Body of pancreas (tissue), 4 donors: ENCODE measurements around the gene MYCN. TPM values are rescaled to one million over a fixed set of nuclear protein-coding genes. Genes with fewer than 3 reads are reported as not detected.

Experiments
- ATAC-seq: fragments of 150-250 bp; one replicate; pipeline ENCODE4 v1.9.1; 2016
- DNase-seq, 4 donors: peaks; one replicate each; pipeline ENCODE4 v3.0.0-alpha.2; 2019
- H3K27ac ChIP-seq, 4 donors: fragments of 200-600 bp; sonication (generic); 1 replicate in 3 of 4; 2 replicates in 1 of 4; pipeline versions ENCODE4 v1.5.1 to v1.6.1; 2016 to 2019; ENCODE audit warnings: mild to moderate bottlenecking in 1 of 4, mixed read lengths in 1 of 4, moderate library complexity in 1 of 4
- H3K27me3 ChIP-seq, 2 donors: fragments of 200-600 bp; sonication (generic); one replicate each; pipeline ENCODE4 v1.6.0; 2016; ENCODE audit warnings: mild to moderate bottlenecking in 1 of 2
- H3K36me3 ChIP-seq, 2 donors: fragments of 200-600 bp; sonication (generic); replicated peaks in 1 of 2; 2 replicates each; pipeline ENCODE4 v1.5.1; 2016; ENCODE audit warnings: low read depth in 2 of 2; ENCODE audit not compliant: insufficient read depth in 1 of 2
- H3K4me1 ChIP-seq: fragments of 200-600 bp; sonication (generic); one replicate; pipeline ENCODE4 v1.6.0; 2016
- H3K4me3 ChIP-seq, 2 donors: fragments of 200-600 bp; sonication (generic); 1 replicate in 1 of 2; 2 replicates in 1 of 2; pipeline ENCODE4 v1.5.1; 2016 to 2019
- H3K9me3 ChIP-seq, 3 donors: fragments of 200-600 bp; sonication (generic); 1 replicate in 2 of 3; 2 replicates in 1 of 3; pipeline ENCODE4 v1.5.1; 2016
- POLR2A ChIP-seq, 3 donors: fragments of 450-650 bp; IDR thresholded peaks; one replicate each; pipeline ENCODE4 v1.6.1; 2016; ENCODE audit warnings: antibody characterized with exemption in 3 of 3, mild to moderate bottlenecking in 2 of 3
- WGBS, 2 donors: methylation state at CpG; one replicate each; pipeline ENCODE4 v1.1.5; 2017; 5-methylcytosine and 5-hydroxymethylcytosine counted together
- intact Hi-C: fragments of 100-400 bp; cut with DNase I; formaldehyde crosslinking; loops from one replicate; pipeline ENCODE4 v1.15.1; 2023
- total RNA-seq, 2 donors: library from RNA; depleted of rRNA; stranded (reverse); fragments of >200 nt; gene quantifications; one replicate each; pipeline ENCODE4 v1.1.0, GENCODE V29; 2016
- TF ChIP-seq, protein P1 (sequence below), 7 experiments: fragments of 450-650 bp in 4 of 7; fragments of 200-600 bp in 3 of 7; sonication (generic) in 3 of 7; IDR thresholded peaks; one replicate each; pipeline ENCODE4 v1.5.1; 2016 to 2019; ENCODE audit warnings: antibody characterized with exemption in 7 of 7

The MYCN gene
- total RNA-seq, 2 donors from 2014 or later, result not detected

DNA sequence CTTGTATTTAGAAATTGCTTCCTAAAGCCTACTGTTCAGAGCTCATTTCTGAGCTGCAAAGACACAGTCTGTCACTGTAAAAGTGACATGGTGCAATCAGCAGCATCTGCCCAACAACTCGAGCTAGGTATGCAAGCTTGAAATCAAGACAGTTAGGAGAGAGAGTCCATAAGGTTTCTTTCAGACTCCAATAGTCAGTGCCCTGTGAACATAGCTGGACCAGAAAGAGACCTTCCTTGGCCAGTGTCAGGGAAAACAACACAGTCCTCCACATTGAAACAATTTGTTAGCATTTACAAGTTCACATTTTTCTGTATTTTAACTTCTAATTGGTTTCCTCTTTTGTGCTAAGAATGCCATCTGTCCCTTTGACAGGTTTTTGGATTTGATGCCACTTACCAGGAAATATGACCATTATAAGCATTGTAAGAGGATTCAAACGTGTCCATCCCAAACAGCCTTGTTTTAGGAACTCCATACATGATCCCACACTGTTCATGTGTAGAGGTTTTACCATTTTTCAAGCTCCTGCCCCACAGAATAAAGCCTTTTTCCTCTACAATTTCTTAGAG is 8.9 kb upstream of the MYCN start:
- Histone ChIP-seq H3K36me3 (no peaks in the 10 kb centered on the region), H3K9me3 (no peaks in the 10 kb centered on the region), H3K4me1 (no peaks in the 10 kb centered on the region), H3K27ac (no peak overlapping the region), H3K27me3 (no peaks in the 10 kb centered on the region), H3K4me3 (no peak overlapping the region)
- TF ChIP-seq POLR2A (IDR thresholded peaks at IDR 0.05), result no peak
- TF ChIP-seq, protein P1, sequence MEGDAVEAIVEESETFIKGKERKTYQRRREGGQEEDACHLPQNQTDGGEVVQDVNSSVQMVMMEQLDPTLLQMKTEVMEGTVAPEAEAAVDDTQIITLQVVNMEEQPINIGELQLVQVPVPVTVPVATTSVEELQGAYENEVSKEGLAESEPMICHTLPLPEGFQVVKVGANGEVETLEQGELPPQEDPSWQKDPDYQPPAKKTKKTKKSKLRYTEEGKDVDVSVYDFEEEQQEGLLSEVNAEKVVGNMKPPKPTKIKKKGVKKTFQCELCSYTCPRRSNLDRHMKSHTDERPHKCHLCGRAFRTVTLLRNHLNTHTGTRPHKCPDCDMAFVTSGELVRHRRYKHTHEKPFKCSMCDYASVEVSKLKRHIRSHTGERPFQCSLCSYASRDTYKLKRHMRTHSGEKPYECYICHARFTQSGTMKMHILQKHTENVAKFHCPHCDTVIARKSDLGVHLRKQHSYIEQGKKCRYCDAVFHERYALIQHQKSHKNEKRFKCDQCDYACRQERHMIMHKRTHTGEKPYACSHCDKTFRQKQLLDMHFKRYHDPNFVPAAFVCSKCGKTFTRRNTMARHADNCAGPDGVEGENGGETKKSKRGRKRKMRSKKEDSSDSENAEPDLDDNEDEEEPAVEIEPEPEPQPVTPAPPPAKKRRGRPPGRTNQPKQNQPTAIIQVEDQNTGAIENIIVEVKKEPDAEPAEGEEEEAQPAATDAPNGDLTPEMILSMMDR (IDR thresholded peaks at IDR 0.05), result no peak
- ATAC-seq, result no peak
- no peak for DNase-seq
- WGBS, 2 donors, result 15 to 31% methylated on average over 2 of the region's 2 CpGs
- intact Hi-C loops, result no loop called here

DNA sequence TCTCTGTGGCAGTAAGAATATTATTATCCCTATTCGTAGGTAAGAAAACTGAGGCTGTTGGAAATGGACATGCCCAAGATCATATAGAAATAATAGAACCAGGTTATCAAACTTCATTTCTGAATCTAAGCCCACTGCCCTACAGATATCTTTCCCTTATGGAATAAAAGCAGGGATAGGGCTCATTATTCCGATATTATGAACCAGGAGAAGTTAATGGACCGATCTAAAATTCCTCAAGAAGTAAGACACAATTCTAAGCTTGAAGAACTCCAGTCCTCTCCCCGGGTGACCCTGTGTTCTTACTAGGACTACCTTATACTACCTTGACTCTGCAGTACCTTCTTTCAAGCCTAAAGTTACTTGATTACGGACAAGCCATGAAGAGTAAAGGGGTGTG is 8.4 kb upstream of the MYCN start:
- no peaks in the 10 kb centered on the region for H3K9me3 ChIP-seq
- DNase-seq (no peak), ATAC-seq (no peak)
- intact Hi-C loops, result no loop called here
- H3K4me3 ChIP-seq, result no peak overlapping the region
- no peaks in the 10 kb centered on the region for H3K36me3 ChIP-seq
- no peaks in the 10 kb centered on the region for H3K4me1 ChIP-seq
- no peak for TF ChIP-seq POLR2A (IDR thresholded peaks at IDR 0.05)
- TF ChIP-seq, protein P1 (IDR thresholded peaks at IDR 0.05), result no peak
- WGBS, 2 donors, result 74 to 76% methylated on average over 5 of the region's 5 CpGs
- H3K27me3 ChIP-seq, result no peaks in the 10 kb centered on the region
- H3K27ac ChIP-seq, result no peak overlapping the region

DNA sequence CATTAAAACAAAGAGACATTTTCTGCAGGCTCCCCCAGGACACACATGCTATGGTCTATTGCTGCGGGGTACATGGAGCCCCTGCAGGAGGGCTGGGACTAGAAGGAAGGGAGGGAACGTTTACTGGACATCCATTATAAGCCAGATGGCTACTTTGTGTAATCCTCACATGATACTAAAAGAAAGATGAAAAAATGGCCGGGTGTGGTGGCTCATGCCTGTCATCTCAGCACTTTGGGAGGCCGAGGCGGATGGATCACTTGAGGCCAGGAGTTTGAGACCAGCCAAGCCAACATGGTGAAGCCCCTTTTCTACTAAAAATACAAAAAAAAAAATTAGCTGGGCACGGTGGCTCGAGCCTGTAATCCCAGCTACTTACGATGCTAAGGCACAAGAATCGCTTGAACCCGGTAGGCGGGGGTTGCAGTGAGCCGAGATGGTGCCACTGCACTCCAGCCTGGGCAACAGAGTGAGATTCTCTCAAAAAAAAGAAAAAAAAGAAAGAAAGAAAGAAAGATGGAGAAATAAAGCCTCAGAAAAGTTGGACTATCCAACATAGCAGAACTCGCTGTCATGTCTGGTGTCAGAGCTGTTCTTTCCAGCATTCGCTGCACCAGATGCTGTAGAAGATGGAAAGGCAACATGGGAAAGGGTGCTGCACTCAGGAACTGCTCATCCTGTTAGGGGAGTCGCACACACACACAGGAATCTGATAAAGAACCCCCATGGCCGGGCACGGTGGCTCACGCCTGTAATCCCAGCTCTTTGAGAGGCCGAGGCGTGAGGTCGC is 7.8 kb upstream of the MYCN start:
- TF ChIP-seq, protein P1 (IDR thresholded peaks at IDR 0.05), result no peak
- TF ChIP-seq POLR2A (IDR thresholded peaks at IDR 0.05), result no peak
- intact Hi-C loops, result no loop called here
- Histone ChIP-seq H3K36me3 (no peaks in the 10 kb centered on the region), H3K4me1 (no peaks in the 10 kb centered on the region), H3K27ac (no peak overlapping the region), H3K9me3 (no peaks in the 10 kb centered on the region), H3K27me3 (no peaks in the 10 kb centered on the region), H3K4me3 (no peak overlapping the region)
- WGBS, 2 donors, result 81 to 83% methylated on average over 21 of the region's 21 CpGs
- ATAC-seq (no peak), DNase-seq (no peak)

DNA sequence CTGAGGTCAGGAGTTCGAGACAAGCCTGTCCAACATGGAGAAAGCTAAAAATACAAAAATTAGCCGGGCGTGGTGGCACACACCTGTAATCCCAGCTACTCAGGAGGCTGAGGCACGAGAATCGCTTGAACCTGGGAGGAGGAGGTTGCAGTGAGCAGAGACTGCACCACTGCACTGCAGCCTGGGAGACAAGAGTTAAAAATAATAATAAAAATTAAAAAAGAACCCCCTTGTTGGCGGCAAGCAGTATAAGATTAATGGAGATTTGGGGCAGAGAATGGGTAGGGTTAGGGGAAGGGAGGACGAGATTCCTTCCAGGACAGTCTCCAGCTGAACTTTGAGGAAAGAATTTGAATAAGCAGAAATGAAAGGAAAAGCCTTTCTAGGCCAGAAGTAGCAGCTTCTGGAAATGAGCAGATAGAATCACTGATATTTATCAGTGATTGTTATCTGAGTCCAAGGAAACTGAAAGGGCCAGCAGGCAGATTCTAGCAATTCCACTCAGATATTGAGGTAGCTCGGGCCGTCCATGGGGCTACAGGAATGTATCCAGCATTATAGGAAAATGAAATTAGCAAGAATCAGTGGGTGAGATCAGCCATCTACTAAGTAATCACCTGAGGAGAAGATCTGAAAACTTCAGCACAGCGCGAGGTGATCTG is 7.0 kb upstream of the MYCN start:
- Histone ChIP-seq H3K4me1 (no peaks in the 10 kb centered on the region), H3K36me3 (no peaks in the 10 kb centered on the region), H3K9me3 (no peaks in the 10 kb centered on the region), H3K27me3 (no peaks in the 10 kb centered on the region), H3K4me3 (no peak overlapping the region), H3K27ac (no peak overlapping the region)
- whole genome bisulfite sequencing, 2 donors, result 77 to 83% methylated on average over 11 of the region's 11 CpGs
- no peak for TF ChIP-seq POLR2A (IDR thresholded peaks at IDR 0.05)
- TF ChIP-seq, protein P1 (IDR thresholded peaks at IDR 0.05), result no peak
- ATAC-seq (no peak), DNase-seq (no peak)
- intact Hi-C loops, result no loop called here
